HS-27A (cell line): Measurements from ENCODE around the gene CCDC185.

ENCODE experiments used
- DNase-seq: peaks from one replicate; pipeline ENCODE4 v3.0.0-alpha.2; 2012; ENCODE audit warnings: low read depth, missing footprints

CCDC185 gene

DNA sequence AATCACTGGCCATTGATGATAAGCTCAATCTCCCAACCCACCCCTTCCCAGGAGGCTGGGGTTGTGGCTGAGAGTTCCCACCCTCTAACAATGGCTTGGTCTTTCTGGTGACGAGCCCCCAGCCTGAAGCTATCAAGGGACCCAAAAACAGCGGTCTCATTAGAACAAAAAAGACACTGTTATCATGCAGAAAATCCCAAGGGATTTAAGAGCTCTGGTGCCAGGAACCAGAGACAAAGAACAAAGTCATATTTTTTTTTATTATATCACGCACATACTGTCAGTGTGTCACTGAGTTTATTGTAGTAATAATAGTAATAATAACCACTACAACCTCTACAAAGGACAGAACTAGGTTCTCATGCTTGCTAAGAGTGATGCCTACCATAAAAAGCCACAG is 43.9 kb downstream of the CCDC185 start:
- DNase-seq, result no peak

- no peak for DNase-seq
Measured at GRCh38 chr1:223443397-223443796, 50.2 kb downstream of the CCDC185 start.

DNA sequence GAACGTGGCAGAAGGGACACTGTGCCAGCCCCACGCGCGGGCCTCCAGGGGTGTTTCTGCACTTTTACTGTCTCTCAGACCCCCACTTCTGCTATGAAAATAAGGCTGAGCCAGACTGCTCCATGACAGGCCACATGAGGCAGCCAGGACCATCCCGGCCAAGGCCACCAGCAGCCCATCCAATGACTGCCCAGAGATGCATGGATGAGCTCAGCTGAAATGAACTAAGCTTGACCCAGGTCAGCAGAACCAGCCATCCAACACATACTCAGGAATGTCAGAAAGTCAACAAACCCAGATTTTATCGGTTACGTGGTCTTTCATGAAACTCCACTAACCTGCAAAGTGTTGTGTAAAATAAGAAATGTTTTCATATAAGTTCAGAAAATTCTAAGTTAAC is 51.2 kb downstream of the CCDC185 start:
- DNase-seq, result no peak
